GM18867 (cell line): ENCODE results near the gene C10orf67.
"Not testable (repeated sequence)": the region's sequence is repeated elsewhere in the genome, so short reads cannot be mapped to it uniquely, and the experiment has no call there.

Experiments
- ATAC-seq: cut with Tn5 transposase; IDR thresholded peaks from one replicate; pipeline ENCODE4 v1.9.1; 2021; ENCODE audit warnings: mild to moderate bottlenecking, moderate library complexity; ENCODE audit not compliant: unreplicated experiment

Gene C10orf67

DNA sequence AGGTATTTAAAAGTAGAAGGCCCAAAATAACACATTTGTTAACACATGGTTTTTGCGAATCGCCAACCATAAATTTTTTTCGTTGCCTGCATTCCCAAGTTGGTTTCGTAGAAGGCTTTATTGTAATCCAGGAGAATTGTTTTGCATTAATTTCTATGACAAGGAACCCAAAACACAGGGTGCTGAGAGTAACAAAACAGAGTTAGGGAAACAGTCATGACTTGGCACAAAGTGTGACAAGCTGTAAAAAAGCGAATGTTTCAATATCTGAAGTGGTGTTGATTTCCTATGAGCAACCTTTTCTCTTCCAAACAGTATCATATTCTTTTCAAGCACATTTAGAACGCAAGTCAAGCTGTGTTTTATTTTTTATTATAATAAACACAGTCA is 63.6 kb downstream of the C10orf67 start:
- ATAC-seq: no peak

DNA sequence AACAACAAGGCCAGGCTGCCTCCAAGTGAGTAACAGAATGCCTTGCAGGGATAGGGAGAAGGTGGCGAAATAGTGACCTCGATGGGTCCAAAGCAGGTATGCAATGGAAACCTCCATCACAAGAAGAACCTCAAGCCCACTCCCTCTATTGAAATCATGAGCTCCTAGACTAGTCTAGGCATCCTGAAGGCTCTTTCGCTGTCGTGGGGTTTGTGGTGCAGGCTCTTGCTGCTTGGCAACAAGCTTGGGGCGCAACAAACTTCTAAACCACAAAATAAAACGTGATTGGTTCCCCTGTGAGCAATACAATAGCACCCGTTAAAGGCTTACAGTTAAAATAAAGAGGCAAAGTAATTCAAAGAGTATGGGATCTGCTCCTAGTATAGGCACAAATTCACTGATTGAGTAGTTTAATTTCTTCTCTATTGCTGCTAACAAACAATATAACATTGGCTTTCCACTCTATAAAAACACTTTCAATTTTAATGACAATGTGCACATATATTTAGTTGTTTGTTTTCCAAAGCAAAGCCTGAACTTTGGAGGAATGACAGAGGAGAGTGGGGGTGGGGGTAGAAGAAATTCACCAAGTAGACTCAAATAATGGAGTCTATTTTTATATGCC is 64.1 kb downstream of the C10orf67 start:
- peak; percentile 46 for ATAC-seq

DNA sequence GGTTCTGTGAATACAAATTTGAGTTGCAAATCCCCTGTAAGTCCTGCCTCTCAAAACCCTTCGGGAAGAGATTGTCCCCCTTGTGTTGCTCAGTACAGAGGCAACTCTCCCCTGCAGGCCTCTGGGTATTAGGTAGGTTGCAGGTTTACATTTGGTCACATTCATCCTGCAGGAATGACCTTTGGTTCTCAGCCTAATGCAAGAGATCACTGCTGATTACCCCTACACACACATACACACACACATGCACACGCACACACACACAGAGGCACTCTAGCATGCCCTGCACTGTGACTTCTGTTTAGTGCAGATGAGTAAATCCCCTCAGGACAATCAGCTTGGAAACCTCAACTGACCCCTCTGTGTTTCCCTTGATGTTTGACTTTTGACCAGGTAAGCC is 69.2 kb downstream of the C10orf67 start:
- no peak for ATAC-seq

DNA sequence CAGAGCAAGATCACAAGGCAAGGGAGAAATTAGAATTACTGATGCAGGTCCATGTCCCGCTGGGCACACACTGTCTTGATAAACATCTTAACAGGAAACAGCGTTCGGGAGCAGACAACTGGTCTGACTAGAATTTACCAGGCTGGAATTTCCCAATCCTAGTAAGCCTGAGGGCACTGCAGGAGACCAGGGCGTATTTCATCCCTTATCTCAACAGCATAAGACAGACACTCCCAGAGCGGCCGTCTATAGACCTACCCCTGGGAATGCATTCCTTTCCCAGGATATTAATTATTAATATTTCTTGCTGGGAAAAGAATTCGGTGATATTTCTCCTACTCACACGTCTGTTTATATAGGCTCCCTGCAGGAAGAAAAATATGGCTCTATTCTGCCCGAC is 70.4 kb downstream of the C10orf67 start:
- ATAC-seq: not testable (repeated sequence)

DNA sequence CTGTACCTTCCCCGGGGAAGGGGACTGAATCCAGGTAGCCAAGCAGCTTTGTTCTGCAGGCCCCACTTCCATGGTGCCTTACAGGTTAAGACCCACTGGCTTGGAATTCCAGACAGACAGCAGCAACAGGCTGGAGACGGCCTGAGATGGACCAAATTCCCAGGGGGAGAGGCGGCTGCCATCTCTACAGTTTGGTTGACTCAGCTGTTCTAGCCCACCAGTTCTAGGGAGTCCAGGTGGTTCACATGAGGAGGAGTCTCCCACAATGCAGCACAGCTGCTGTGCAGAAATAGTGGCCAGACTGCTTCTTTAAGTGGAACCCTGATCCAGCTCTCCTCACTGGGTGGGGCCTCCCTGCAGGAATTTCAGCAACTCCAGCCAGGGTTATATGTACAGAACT is 74.1 kb downstream of the C10orf67 start:
- no peak for ATAC-seq

DNA sequence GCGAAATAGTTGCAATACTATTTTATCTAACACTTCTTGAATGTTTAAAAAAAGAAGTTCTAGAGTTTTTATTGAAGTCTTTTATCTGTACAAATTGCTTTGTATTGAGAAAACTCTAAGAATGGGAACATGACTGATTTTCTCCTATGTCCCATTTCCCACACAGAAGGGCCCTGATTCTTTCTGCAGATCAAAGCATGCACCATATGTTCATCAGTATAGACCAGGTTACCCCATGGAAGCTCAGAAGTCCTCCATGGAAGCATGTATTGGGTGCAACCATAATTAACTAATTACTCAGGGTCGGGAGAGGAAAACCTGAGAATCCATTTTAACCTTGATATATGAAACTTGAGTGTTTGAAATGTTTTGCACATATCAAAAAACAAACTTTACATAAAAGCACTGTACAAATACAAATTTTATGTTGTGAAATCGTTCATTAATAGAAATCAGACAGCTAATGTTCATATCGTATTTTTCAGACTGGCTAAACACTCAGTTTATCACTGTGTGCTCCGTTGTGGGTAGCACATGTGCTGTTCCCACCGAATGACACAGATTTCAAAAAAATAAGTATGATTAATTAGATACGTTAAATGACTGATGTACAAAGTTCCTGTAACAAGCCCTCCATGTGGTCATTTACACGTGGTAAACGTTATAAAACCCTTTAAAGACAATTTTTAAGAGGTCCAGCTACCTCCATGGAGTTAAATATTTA is 81.0 kb downstream of the C10orf67 start:
- no peak for ATAC-seq

DNA sequence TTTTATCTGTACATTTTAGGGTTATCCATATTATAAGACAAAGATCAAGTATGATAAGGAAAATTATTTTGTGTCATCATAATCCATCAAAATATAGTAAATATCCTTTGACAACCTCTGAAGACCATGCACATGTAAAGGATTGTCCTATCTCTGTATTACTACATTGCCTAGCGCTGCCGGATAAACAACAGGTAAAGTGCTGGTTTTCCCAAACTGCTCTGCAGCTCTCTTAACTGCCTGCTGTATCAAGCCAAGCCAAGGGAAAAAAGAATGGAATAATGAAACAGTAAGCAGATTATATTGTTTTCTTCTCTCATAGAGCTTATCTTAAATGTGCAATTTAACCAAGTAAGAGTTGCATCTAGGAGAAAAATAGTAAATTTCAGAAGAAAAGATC is 81.7 kb downstream of the C10orf67 start:
- ATAC-seq: no peak

DNA sequence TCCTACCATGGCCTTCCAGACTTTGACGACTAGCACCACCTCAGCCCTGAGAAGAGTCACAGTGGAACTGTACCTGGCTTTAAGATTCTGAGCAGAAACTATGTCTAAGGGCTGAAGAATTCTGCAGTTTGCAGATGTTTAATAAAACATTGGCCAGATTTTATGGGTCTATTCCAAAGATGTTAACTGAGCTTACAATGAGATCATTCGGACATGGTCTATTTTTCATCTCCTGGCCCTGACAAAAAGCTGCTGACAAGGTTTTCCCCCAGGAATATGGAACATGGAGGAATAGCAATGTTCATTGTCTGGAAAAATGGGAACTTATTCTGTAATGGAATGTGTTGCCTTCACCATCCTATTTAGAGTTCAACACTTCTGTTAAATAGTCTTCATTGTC is 86.1 kb downstream of the C10orf67 start:
- ATAC-seq: no peak

DNA sequence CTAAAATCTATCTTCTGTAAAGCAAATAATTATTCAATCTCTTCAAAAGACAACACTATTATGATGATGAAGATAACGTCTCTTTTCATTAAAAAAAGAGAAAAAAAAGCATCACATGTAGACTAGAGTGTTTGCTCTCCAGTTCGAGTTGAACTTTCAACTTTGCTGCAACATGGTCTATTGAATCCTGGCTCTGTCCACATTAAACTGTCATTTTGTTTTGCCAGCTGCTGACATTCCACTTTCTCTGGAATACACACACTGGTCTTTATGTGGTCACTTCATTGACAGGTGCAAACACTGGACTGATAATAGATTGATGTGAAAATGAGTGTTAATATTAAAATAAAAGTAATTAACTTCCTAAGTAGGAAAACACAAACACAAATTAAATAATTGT is 90.8 kb downstream of the C10orf67 start:
- ATAC-seq: no peak

DNA sequence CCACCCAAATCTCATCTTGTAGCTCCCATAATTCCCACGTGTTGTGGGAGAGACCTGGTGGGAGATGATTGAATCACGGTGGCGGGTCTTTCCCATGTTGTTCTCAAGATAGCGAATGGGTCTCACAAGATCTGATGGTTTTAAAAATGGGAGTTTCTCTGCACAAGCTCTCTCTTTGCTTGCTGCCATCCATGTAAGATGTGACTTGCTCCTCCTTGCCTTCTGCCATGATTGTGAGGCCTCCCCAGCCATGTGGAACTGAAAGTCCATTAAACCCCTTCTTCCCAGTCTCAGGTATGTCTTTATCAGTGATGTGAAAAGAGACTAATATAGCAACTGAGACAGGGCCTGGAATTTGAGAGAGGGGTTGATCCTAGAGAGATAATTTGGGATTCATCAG is 91.7 kb downstream of the C10orf67 start:
- not testable (repeated sequence) for ATAC-seq

DNA sequence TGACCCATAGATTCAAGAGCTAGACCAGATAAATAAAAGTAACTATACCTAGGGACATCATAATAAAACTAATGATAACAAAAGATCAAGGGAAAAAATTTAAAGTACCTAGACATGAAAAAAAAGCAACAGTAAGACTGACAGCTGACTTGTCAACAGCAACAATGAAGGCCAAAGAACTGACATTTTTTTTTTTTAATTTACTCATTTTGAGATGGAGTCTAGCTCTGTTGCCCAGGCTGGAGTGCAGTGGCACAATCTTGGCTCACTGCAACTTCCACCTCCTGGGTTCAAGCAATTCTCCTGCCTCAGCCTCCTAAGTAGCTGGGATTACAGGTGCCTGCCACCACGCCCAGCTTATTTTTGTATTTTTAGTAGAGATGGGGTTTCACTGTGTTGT is 102.8 kb downstream of the C10orf67 start:
- not testable (repeated sequence) for ATAC-seq

DNA sequence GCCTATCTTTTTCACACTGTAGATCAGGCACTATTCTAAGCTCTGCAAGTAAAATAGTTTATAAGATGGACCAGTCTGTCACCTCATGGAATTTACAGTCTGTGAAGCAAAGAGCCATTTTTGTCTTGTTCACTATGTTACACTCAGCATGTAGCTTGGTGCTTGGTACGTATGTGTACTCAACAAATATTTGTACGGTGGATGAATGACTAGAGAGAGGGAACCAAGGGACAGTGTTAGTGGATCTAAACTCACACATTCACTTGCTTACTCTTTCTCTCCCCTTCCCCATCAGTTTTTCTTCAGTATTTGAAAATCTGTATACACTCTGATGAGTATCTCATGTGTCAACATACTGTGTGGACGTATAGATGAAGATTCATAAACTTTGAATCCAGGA is 106.6 kb downstream of the C10orf67 start:
- ATAC-seq: no peak

DNA sequence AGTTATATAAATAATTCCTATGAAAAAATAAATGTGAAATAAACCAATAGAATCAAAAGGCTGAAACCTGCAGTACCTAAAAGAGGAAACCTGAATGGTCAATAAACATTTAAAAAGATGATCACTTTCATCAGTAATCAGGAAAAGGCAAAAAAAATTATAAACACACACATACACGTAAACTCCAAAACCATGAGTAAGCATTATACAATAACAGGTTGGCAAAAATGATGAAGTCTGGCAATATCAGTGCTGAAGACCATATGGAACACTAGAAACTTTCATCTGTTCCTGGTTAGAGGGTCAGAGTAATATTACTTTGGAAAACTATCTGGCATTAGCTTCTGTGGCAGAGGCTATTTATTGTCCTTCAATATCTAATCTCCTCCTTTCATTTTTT is 114.0 kb downstream of the C10orf67 start:
- ATAC-seq: no peak

DNA sequence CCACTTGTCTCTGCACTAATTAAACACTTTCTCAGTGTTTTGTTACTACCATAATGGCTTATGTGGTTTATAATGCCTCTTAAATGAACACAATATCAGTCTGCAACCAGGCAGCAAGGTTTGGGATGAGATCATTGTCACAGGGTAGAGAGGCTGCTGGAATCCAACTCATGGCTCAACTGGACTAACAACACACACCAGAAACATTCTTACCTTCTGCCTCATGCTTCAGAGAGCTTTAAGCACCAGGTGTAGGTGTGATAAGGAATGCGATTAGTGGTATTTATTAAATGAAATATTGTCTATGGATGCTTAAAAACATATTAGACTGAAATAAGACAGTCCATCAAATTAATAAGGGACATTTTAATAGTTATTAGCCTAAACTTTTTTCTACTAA is 127.1 kb downstream of the C10orf67 start:
- no peak for ATAC-seq

DNA sequence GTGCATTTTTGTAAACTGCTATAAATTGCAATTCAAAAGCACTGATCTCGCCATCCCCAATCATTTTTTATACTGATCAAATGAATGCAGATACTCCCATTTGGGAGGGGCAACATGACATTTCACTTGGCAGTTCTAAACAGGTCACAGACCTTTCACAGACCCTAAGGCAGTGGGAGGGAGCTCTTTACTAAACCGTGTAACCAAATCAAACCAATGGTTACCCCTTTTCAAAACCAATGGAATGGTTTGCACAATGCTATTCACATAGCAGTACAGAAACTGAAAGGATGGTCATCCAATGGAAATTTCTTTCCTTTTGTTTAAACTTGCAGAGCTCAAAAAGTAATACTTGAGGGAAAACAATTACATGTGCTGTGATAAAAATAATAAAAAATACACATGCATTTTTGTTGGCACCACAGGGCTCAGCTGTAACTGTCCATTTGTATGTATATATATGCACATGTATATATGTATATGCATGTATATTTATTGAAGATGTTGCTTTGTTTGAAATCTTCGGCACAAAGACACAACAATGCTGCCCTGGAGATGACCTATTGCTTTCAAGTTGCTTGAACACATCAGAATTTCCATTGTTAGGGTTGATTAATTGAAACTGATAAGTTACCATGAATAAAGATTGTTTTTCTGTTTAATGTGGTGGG is 138.5 kb downstream of the C10orf67 start:
- no peak for ATAC-seq

DNA sequence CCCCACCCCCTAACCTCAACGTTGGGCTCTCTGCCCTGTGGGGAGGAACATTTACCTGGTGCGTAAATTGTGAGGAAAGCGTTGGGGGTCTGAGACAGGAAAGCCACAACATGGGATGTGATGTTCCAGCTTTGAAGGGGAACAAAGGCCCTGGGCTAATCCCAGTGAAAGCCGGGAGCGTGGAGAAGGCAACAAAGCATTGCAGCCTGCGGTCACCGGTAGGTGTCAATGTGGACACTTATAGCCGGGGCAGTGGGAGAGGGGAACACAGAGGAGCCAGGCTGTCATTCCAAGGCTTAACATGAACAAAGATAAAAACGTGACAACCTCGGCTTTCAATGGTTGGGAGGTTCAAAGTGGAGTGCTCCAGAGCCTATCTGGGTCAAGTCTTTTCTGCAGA is 139.8 kb downstream of the C10orf67 start:
- ATAC-seq: no peak

DNA sequence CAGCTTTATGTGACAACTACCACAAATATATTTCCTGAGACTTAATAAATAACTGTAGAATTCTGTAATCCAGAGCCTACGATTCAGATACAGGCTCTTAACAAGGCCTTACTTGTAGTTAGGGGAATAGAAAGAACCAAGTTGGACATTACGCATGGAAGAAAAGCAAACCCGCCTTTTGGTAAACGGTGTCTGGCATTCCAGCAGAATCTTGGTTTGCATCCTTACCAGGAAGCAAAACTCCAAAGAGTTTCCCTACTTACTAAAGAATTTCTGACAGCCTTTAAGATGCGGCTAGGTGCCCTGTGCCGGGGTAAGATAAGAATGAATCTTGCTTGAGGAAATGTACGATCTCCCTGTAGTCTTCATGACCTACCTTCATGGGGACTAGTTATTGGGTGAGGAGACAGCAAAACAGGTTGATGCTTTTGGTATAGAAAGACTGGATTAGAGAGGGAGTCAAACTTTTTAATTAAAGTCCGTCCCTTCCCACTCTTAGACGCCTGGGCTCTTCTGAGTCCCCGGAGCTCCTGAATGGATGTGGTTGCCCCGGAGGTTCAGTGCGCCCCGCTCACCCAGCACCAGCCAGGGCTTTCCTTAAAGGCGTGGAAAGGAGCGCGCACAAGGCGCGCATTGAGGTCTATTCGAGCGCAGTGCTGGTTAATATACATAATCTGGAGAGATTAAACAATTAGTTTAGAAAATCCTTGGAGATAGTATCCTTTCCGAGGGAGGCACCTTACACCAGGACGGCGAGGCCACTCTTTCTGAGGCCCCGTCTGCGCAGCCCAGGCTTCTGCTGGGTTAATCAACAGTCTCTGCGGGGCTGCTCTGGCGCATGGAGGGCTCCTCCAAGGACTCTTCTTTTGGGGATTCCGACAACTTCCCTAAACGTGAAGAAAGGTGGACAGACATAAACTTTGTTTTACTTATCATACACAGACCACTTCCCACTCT is 140.9 kb downstream of the C10orf67 start:
- no peak for ATAC-seq

DNA sequence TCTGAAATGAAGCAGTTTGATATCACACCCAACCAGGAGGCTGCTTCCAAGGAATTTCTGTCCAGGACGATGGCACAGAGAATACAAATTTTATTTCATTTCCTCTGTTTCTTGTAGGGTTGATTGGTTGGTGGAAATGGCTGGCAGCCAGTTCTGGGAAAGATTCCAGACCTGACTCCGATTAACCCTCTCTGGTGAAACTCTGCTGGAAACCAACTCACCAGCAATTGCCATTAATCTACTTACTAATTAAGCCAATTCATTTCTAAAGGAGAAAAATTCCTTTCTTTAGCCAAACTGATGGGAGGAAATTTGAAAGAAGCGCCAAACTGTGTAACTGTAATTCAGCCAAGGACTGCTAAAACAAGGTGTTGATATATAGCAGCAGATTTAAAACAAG is 141.8 kb downstream of the C10orf67 start:
- ATAC-seq: no peak

DNA sequence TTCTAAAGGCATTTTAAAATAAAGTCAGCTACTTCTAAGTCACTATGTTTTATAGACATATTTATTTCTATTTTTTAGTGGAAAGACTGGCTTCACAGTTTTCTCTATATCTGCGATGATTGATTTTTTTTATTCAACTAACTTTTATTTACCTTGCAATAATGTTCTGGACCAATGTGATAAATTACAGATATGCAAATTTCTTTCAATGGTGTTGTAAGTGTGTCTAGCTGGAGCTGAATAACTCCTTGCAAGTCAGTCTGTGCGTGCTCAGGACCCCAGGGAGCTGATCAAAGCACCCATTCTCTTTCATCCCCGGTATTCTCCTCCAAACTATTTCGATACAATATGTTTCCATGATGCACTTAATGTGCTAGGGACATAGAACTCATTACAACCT is 142.8 kb downstream of the C10orf67 start:
- ATAC-seq: no peak

DNA sequence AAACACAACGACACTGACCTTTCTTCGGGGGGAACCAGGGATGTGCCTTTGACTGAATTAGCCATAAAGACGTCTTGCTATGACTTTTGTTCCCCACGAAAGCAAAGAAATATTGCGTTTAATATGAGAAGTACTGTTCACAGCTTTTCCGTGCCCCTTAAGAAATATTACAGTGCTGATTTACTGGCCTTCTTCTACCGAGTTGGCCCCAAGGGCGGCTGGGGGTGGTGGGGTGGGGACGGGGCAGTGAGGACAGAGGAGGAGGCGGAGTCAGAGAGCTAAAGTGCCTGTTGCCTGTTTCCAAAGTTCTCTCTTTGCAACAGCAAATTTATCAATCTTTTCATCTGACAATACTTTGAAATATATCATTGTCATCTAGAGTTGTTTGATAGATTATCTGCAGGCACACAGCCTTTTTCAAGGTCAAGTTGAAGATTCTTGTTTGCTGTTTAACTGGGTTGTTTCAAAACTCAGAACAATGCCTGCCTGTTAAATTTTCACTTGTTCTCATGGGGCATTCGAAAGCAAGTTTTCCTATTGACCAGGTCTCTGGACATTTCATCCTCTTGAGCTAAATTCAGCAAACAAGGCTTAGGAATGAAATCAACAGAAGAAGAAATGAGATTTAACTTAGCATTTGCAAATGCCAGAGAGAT is 143.5 kb downstream of the C10orf67 start:
- no peak for ATAC-seq

DNA sequence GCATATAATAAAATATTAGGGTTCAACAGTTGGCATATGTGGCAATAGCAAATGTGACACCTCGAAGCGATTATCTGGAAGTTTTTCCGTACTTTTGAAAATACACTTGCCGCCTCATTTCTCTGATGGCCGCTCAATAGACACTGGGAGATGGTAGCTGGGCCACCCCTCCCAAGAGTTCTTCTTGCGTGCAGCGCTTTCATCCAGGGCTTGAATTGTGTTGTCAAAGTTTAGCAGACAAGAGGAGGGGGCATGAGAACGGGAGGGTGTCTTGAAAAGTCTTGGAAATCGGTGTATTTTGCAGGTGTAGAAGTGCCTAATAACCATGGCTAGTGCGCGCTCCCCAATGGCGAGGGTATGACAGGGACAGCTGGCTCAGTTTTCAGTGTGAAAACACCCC is 144.0 kb downstream of the C10orf67 start:
- ATAC-seq: no peak
